DOHH2 (cell line): ENCODE measurements around the gene ARHGAP27.

Experiments
- CTCF ChIP-seq: fragments of 200-600 bp; sonication (generic); IDR thresholded peaks from one replicate; pipeline ENCODE4 v1.5.1; 2014; ENCODE audit warnings: antibody characterized with exemption, mild to moderate bottlenecking, low read depth, low read length; ENCODE audit not compliant: poor library complexity, severe bottlenecking
- EZH2phosphoT487 ChIP-seq: fragments of 200-600 bp; sonication (generic); IDR thresholded peaks from 2 replicates; pipeline ENCODE4 v1.6.1; 2017; ENCODE audit warnings: borderline replicate concordance, mild to moderate bottlenecking, antibody characterized with exemption, low read length, moderate library complexity, mixed read lengths

- TF ChIP-seq CTCF (no peak), EZH2phosphoT487 (no peak)
These were observed 65.5 kb downstream of the ARHGAP27 start for GRCh38 chr17:45367216-45367615.
